HEK293 (cell line): ENCODE results near the gene GCH1.

Source experiments
- CTCF ChIA-PET: fragments of 350-600 bp; formaldehyde crosslinking; extraction: SDS; loops from one replicate; lab custom pipeline; 2021; ENCODE audit warnings: antibody characterized with exemption; lab: Yijun Ruan, JAX
- POLR2A ChIA-PET: fragments of 300-600 bp; formaldehyde crosslinking; extraction: SDS; loops from one replicate; lab custom pipeline; 2020; ENCODE audit warnings: antibody characterized with exemption, inconsistent platforms; lab: Yijun Ruan, JAX
- H3K27ac ChIP-seq: fragments of 200-500 bp; sonication (Bioruptor generic); 2 replicates; pipeline ENCODE4 v1.5.1; 2014; ENCODE audit warnings: low read depth, low read length, control low read depth, inconsistent platforms; ENCODE audit errors: extremely low read depth
- H3K36me3 ChIP-seq, 2 experiments: fragments of 200-500 bp in 1 of 2; sonication (Bioruptor generic) in 1 of 2; 1 replicate in 1 of 2; 2 replicates in 1 of 2; pipeline ENCODE4 v1.5.1; 2014 to 2017; ENCODE audit warnings: inconsistent platforms in 2 of 2, low read length in 2 of 2; ENCODE audit not compliant: control insufficient read depth in 2 of 2, insufficient read depth in 1 of 2
- H3K4me1 ChIP-seq: fragments of 200-500 bp; sonication (Bioruptor generic); 2 replicates; pipeline ENCODE4 v1.5.1; 2014; ENCODE audit warnings: mild to moderate bottlenecking, low read length, inconsistent platforms; ENCODE audit not compliant: control insufficient read depth, insufficient read depth
- H3K4me3 ChIP-seq: 2 replicates; pipeline ENCODE4 v1.5.1; 2011; ENCODE audit warnings: low read depth, mild to moderate bottlenecking, control low read depth, low read length, moderate library complexity
- H3K9me3 ChIP-seq: fragments of 200-500 bp; sonication (Bioruptor generic); 2 replicates; pipeline ENCODE4 v1.5.1; 2014; ENCODE audit warnings: low read depth, low read length, inconsistent platforms; ENCODE audit not compliant: control insufficient read depth, insufficient read depth
- BCL11A ChIP-seq: fragments of 450-650 bp; formaldehyde crosslinking; IDR thresholded peaks from 2 replicates; pipeline ENCODE4 v1.5.1; 2016; ENCODE audit warnings: low read depth, missing biosample characterization, missing genetic modification characterization
- BCL11B ChIP-seq: fragments of 450-650 bp; formaldehyde crosslinking; IDR thresholded peaks from 2 replicates; pipeline ENCODE4 v1.5.1; 2016; ENCODE audit warnings: low read depth, missing biosample characterization, missing genetic modification characterization
- HOXC10 ChIP-seq: sonication (generic); formaldehyde crosslinking; IDR thresholded peaks from 2 replicates; pipeline ENCODE4 v1.8.1; 2023; ENCODE audit warnings: mild to moderate bottlenecking, missing genetic modification reagents
- KLF10 ChIP-seq: fragments of 450-650 bp; IDR thresholded peaks from 2 replicates; pipeline ENCODE4 v1.5.1; 2018; ENCODE audit warnings: missing biosample characterization, mild to moderate bottlenecking, missing genetic modification characterization
- KLF7 ChIP-seq: fragments of 450-650 bp; formaldehyde crosslinking; IDR thresholded peaks from 2 replicates; pipeline ENCODE4 v1.5.1; 2016; ENCODE audit warnings: missing biosample characterization, missing genetic modification characterization, borderline replicate concordance
- KLF8 ChIP-seq: fragments of 450-650 bp; formaldehyde crosslinking; IDR thresholded peaks from 2 replicates; pipeline ENCODE4 v1.5.1; 2016; ENCODE audit warnings: missing biosample characterization, missing genetic modification characterization
- MYNN ChIP-seq: fragments of 450-650 bp; formaldehyde crosslinking; IDR thresholded peaks from 2 replicates; pipeline ENCODE4 v1.5.1; 2016; ENCODE audit warnings: missing biosample characterization, missing genetic modification characterization, borderline replicate concordance
- WT1 ChIP-seq: fragments of 450-650 bp; formaldehyde crosslinking; IDR thresholded peaks from 2 replicates; pipeline ENCODE4 v1.5.1; 2016; ENCODE audit warnings: missing biosample characterization, missing genetic modification characterization
- ZBTB21 ChIP-seq: fragments of 450-650 bp; formaldehyde crosslinking; IDR thresholded peaks from 2 replicates; pipeline ENCODE4 v1.5.1; 2017; ENCODE audit warnings: missing biosample characterization, missing genetic modification characterization
- ZEB2 ChIP-seq: fragments of 450-650 bp; formaldehyde crosslinking; IDR thresholded peaks from 2 replicates; pipeline ENCODE4 v1.5.1; 2016; ENCODE audit warnings: missing biosample characterization, missing genetic modification characterization
- ZNF114 ChIP-seq: fragments of 450-650 bp; formaldehyde crosslinking; IDR thresholded peaks from 2 replicates; pipeline ENCODE4 v1.5.0; 2017; ENCODE audit warnings: missing biosample characterization, missing genetic modification characterization
- ZNF132 ChIP-seq: fragments of 450-650 bp; formaldehyde crosslinking; IDR thresholded peaks from 2 replicates; pipeline ENCODE4 v1.5.1; 2017; ENCODE audit warnings: missing biosample characterization, missing genetic modification characterization, borderline replicate concordance
- ZNF138 ChIP-seq: fragments of 450-650 bp; formaldehyde crosslinking; IDR thresholded peaks from 2 replicates; pipeline ENCODE4 v1.5.1; 2016; ENCODE audit warnings: missing biosample characterization, missing genetic modification characterization, borderline replicate concordance
- ZNF148 ChIP-seq: fragments of 450-650 bp; formaldehyde crosslinking; IDR thresholded peaks from 2 replicates; pipeline ENCODE4 v1.5.0; 2017; ENCODE audit warnings: missing biosample characterization, missing genetic modification characterization, borderline replicate concordance
- ZNF155 ChIP-seq: fragments of 450-650 bp; formaldehyde crosslinking; IDR thresholded peaks from 2 replicates; pipeline ENCODE4 v1.5.1; 2016; ENCODE audit warnings: missing biosample characterization, missing genetic modification characterization
- ZNF280D ChIP-seq: fragments of 450-650 bp; formaldehyde crosslinking; IDR thresholded peaks from 2 replicates; pipeline ENCODE4 v1.5.1; 2016; ENCODE audit warnings: missing biosample characterization, missing genetic modification characterization
- ZNF350 ChIP-seq: fragments of 450-650 bp; formaldehyde crosslinking; IDR thresholded peaks from 2 replicates; pipeline ENCODE4 v1.5.0; 2017; ENCODE audit warnings: missing biosample characterization, mild to moderate bottlenecking, missing genetic modification characterization
- ZNF473 ChIP-seq: fragments of 450-650 bp; formaldehyde crosslinking; IDR thresholded peaks from 2 replicates; pipeline ENCODE4 v1.5.1; 2017; ENCODE audit warnings: missing biosample characterization, missing genetic modification characterization
- ZNF555 ChIP-seq: fragments of 450-650 bp; formaldehyde crosslinking; conservative IDR thresholded peaks from 2 replicates; pipeline ENCODE4 v1.5.1; 2017; ENCODE audit warnings: missing biosample characterization, mild to moderate bottlenecking, missing genetic modification characterization, inconsistent platforms
- ZNF585B ChIP-seq: fragments of 450-650 bp; formaldehyde crosslinking; IDR thresholded peaks from 2 replicates; pipeline ENCODE4 v1.5.1; 2016; ENCODE audit warnings: missing biosample characterization, missing genetic modification characterization
- ZNF624 ChIP-seq: fragments of 450-650 bp; formaldehyde crosslinking; IDR thresholded peaks from 2 replicates; pipeline ENCODE4 v1.5.1; 2017; ENCODE audit warnings: missing biosample characterization, missing genetic modification characterization
- ZNF626 ChIP-seq: fragments of 450-650 bp; sonication (Bioruptor Pico); formaldehyde crosslinking; IDR thresholded peaks from 2 replicates; pipeline ENCODE4 v1.5.1; 2018; ENCODE audit warnings: missing biosample characterization, missing genetic modification characterization, inconsistent platforms
- ZNF777 ChIP-seq: fragments of 450-650 bp; formaldehyde crosslinking; IDR thresholded peaks from 2 replicates; pipeline ENCODE4 v1.5.1; 2017; ENCODE audit warnings: missing biosample characterization, missing genetic modification characterization, borderline replicate concordance
- ZNF830 ChIP-seq: fragments of 450-650 bp; IDR thresholded peaks from 2 replicates; pipeline ENCODE4 v1.5.0; 2018; ENCODE audit warnings: missing biosample characterization, missing genetic modification characterization, low read depth, mild to moderate bottlenecking, moderate library complexity
- ZSCAN16 ChIP-seq: fragments of 450-650 bp; formaldehyde crosslinking; IDR thresholded peaks from 2 replicates; pipeline ENCODE4 v1.5.1; 2016; ENCODE audit warnings: missing biosample characterization, missing genetic modification characterization
- ZSCAN23 ChIP-seq: fragments of 450-650 bp; formaldehyde crosslinking; IDR thresholded peaks from 2 replicates; pipeline ENCODE4 v1.5.1; 2016; ENCODE audit warnings: missing biosample characterization, missing genetic modification characterization
- TF ChIP-seq, protein P1 (sequence below): IDR thresholded peaks from 2 replicates; pipeline ENCODE4 v1.6.1; 2011; ENCODE audit warnings: mild to moderate bottlenecking, low read depth, low read length, borderline replicate concordance
- TF ChIP-seq, protein P2 (sequence below): fragments of 450-650 bp; formaldehyde crosslinking; conservative IDR thresholded peaks from 2 replicates; pipeline ENCODE4 v1.5.1; 2016; ENCODE audit warnings: low read depth, missing biosample characterization, missing genetic modification characterization

The GCH1 gene

GRCh38 chr14:54902521-54903420, at the start of gene GCH1:
Gene GCH1 (minus strand): TSS chr14:54902826. CDS start chr14:54902663, 163 bp downstream.
- H3K27ac ChIP-seq: peak within 1 kb of the TSS; percentile 82; the same call in 1 of the 2 replicates
- H3K36me3 ChIP-seq: no peaks in the 10 kb centered on the region
- ChIA-PET CTCF (interaction anchor here (0.6 to 1.3 kb wide), 4 partner anchors 12 to 351 kb away, joined by 3 to 5 read pairs (median 4); no protein-coding TSS in a partner anchor), POLR2A (interaction anchor here (1.0 kb wide), 1 partner anchor 124 kb away, joined by 3 read pairs; the partner anchor contains the start of genes SOCS4 and WDHD1)
- H3K4me1 ChIP-seq: 0 out of 2 replicates have a peak, but pooled peaks cover 3% of the 10 kb centered on the region
- no peaks in the 10 kb centered on the region for H3K9me3 ChIP-seq
- H3K4me3 ChIP-seq: peak within 1 kb of the TSS; percentile 79
- TF ChIP-seq ZSCAN16 (no peak; the same call in 1 of the 2 replicates), KLF10 (tag by site-specific recombination) (peak; percentile 93), KLF7 (tag by site-specific recombination) (no peak), ZNF585B (no peak), ZNF830 (tag by site-specific recombination) (no peak), ZNF114 (tag by site-specific recombination) (no peak), BCL11A (tag by site-specific recombination) (no peak), ZNF280D (tag by site-specific recombination) (no peak), ZNF148 (tag by site-specific recombination) (no peak), ZNF777 (no peak), WT1 (no peak), ZNF138 (tag by site-specific recombination) (no peak), ZNF624 (tag by site-specific recombination) (no peak), BCL11B (no peak), ZSCAN23 (tag by site-specific recombination) (no peak), HOXC10 (no peak), KLF8 (no peak), ZNF132 (tag by site-specific recombination) (no peak), ZNF555 (tag by site-specific recombination) (no peak), ZNF626 (tag by site-specific recombination) (no peak), ZNF155 (no peak), ZEB2 (tag by site-specific recombination) (no peak; the same call in 1 of the 2 replicates), MYNN (no peak), ZNF473 (tag by site-specific recombination) (no peak), ZBTB21 (tag by site-specific recombination) (no peak), ZNF350 (tag by site-specific recombination) (no peak)
- TF ChIP-seq, protein P1, sequence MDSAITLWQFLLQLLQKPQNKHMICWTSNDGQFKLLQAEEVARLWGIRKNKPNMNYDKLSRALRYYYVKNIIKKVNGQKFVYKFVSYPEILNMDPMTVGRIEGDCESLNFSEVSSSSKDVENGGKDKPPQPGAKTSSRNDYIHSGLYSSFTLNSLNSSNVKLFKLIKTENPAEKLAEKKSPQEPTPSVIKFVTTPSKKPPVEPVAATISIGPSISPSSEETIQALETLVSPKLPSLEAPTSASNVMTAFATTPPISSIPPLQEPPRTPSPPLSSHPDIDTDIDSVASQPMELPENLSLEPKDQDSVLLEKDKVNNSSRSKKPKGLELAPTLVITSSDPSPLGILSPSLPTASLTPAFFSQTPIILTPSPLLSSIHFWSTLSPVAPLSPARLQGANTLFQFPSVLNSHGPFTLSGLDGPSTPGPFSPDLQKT: no peak
- TF ChIP-seq, protein P2, sequence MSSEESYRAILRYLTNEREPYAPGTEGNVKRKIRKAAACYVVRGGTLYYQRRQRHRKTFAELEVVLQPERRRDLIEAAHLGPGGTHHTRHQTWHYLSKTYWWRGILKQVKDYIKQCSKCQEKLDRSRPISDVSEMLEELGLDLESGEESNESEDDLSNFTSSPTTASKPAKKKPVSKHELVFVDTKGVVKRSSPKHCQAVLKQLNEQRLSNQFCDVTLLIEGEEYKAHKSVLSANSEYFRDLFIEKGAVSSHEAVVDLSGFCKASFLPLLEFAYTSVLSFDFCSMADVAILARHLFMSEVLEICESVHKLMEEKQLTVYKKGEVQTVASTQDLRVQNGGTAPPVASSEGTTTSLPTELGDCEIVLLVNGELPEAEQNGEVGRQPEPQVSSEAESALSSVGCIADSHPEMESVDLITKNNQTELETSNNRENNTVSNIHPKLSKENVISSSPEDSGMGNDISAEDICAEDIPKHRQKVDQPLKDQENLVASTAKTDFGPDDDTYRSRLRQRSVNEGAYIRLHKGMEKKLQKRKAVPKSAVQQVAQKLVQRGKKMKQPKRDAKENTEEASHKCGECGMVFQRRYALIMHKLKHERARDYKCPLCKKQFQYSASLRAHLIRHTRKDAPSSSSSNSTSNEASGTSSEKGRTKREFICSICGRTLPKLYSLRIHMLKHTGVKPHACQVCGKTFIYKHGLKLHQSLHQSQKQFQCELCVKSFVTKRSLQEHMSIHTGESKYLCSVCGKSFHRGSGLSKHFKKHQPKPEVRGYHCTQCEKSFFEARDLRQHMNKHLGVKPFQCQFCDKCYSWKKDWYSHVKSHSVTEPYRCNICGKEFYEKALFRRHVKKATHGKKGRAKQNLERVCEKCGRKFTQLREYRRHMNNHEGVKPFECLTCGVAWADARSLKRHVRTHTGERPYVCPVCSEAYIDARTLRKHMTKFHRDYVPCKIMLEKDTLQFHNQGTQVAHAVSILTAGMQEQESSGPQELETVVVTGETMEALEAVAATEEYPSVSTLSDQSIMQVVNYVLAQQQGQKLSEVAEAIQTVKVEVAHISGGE: no peak
